GM20000 (cell line): ENCODE measurements around the gene RIPOR2.

Experiments used
- DNase-seq: peaks from one replicate; pipeline ENCODE4 v3.0.0; 2012; ENCODE audit warnings: low spot score
- TF ChIP-seq, protein P1 (sequence below): IDR thresholded peaks from 2 replicates; pipeline ENCODE4 v1.5.1; 2012; ENCODE audit warnings: mild to moderate bottlenecking, control low read depth; ENCODE audit errors: extremely low read depth, missing control alignments

Gene RIPOR2

GRCh38 chr6:24926192-24926591 is 9.6 kb downstream of the RIPOR2 start:
- TF ChIP-seq, protein P1, sequence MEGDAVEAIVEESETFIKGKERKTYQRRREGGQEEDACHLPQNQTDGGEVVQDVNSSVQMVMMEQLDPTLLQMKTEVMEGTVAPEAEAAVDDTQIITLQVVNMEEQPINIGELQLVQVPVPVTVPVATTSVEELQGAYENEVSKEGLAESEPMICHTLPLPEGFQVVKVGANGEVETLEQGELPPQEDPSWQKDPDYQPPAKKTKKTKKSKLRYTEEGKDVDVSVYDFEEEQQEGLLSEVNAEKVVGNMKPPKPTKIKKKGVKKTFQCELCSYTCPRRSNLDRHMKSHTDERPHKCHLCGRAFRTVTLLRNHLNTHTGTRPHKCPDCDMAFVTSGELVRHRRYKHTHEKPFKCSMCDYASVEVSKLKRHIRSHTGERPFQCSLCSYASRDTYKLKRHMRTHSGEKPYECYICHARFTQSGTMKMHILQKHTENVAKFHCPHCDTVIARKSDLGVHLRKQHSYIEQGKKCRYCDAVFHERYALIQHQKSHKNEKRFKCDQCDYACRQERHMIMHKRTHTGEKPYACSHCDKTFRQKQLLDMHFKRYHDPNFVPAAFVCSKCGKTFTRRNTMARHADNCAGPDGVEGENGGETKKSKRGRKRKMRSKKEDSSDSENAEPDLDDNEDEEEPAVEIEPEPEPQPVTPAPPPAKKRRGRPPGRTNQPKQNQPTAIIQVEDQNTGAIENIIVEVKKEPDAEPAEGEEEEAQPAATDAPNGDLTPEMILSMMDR, result no peak
- DNase-seq, result no peak

DNA sequence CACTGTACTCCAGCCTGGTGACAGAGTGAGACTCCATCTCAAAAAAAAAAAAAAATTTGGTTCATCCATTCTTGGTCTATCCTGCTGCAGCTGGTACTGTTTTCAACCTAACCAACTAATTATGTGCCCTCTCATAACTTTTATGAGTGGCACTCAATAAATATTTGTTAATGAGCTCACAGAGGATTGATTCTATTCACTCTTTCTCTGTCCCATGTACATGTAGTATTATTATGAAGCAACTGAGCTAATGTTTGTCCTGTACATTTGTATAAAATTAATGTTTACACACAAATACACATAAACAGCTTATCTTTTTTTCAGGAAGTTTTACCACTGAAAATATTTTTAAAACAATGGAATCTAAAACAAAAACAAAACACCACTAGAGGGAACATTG is 10.1 kb downstream of the RIPOR2 start:
- TF ChIP-seq, protein P1, result no peak
- DNase-seq, result no peak

GRCh38 chr6:24924580-24925356 is 11.0 kb downstream of the RIPOR2 start:
- TF ChIP-seq, protein P1, result no peak
- DNase-seq, result no peak

DNA sequence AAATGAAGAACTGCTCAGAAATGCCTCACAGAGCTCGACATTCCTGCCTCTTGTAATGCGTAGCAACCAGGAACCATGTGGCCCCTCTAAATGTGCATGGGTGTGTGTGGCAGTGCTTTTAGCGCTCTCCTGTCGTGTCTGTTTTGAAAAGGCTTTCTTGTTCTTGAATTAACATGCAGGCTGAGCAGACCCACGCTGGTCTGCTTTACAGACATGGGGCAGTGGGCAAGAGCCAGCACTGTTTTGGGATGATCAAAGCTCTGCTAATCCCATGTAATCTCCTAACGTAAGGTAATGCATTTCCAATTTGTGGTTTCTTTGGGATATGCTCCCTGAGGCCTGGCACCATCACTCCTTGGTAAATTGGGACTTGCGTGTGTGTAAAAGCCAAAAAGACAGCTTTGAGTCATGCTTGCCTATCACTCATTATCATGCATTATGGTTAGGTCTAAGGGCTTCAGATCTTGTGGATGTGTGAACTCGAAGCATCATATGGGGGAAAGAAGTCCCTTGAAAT is 11.8 kb downstream of the RIPOR2 start:
- TF ChIP-seq, protein P1, result no peak

DNA sequence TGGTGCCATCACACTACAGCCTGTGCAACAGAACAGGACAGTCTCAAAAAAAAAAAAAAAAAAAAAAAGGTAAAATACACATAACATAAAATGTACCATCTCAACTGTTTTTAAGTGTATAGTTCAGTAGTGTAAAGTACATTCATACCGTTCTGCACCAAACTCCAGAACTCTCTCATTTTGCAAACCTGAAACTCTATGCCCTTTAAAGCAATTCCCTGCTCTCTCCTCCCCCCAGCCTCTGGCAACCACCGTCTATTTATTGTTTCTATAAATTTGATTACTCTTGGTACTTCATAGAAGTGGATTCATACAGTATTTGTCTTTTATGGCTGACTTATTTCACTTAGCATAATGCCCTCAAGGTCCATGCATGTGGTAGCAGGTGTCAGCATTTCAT is 12.9 kb downstream of the RIPOR2 start:
- TF ChIP-seq, protein P1, result no peak
- DNase-seq, result no peak

More for the DNA sequence above, 11.8 kb downstream of the RIPOR2 start:
- DNase-seq, result no peak

DNA sequence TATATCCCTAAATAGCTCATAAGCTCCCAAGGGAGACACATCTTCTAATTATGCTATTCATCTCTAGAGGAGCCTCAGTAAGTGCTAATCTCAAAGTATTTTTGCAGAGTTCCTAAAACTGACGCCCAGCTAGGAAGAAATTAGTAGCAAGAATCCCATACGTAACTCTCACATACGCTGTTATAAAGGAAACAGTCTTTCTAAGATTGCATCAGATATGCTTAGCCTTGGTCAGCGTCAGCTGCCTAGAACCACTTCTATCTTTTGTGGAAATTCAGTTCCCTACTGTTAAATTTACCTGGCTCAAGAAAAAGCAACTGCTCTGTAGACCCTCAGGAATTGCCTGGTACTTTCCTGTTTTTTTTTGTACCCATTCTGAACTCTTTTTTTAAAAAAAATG is 13.6 kb downstream of the RIPOR2 start:
- TF ChIP-seq, protein P1, result no peak
- DNase-seq, result no peak

- TF ChIP-seq, protein P1, result no peak
These were observed 15.6 kb downstream of the RIPOR2 start for GRCh38 chr6:24920136-24920535.

More at GRCh38 chr6:24920136-24920535, 15.6 kb downstream of the RIPOR2 start:
- no peak for DNase-seq
